ENCODE data around the gene SH3YL1.

Gene SH3YL1

DNA sequence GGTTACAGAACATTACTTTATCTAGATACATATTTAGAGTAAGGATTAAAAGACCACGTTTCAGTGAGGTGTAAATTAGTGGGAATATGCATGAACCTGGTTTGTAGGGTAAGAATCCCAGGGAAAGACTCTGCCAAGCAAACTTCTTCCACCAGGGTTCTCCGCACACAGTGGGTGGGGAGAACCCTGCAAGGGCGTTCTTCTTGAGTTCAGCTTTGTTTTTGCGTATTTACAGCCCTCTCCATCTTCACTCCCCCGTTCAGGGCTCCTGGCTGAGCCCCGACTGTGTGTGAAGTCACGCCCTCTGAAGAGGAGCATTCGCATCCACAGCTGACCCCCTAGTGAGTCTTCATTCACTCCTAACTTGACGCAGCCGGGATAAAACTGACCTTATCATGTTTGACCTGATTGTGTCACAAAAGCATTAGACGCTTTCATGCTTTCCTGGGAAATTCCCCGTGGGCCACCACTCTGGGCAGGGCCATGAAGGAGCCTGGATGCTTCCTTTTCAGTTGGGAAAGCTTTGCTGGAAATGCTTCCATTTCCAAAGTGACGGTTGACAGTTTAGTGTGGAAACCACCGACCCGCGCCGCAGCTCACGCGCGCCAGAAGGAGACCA, 23.1 kb upstream of the SH3YL1 start:
- H3K4me3 ChIP-seq (replicated peaks in 1 of 2; ENCODE audit: low read depth in 2 of 2, low read length in 2 of 2): no peak overlapping the region
- TF ChIP-seq, protein P1, sequence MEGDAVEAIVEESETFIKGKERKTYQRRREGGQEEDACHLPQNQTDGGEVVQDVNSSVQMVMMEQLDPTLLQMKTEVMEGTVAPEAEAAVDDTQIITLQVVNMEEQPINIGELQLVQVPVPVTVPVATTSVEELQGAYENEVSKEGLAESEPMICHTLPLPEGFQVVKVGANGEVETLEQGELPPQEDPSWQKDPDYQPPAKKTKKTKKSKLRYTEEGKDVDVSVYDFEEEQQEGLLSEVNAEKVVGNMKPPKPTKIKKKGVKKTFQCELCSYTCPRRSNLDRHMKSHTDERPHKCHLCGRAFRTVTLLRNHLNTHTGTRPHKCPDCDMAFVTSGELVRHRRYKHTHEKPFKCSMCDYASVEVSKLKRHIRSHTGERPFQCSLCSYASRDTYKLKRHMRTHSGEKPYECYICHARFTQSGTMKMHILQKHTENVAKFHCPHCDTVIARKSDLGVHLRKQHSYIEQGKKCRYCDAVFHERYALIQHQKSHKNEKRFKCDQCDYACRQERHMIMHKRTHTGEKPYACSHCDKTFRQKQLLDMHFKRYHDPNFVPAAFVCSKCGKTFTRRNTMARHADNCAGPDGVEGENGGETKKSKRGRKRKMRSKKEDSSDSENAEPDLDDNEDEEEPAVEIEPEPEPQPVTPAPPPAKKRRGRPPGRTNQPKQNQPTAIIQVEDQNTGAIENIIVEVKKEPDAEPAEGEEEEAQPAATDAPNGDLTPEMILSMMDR (IDR thresholded peaks at IDR 0.05; ENCODE audit: low read depth, low read length): no peak
- peak in 1 of 2 donors; percentile 20 for DNase-seq (ENCODE audit: low read depth in 2 of 2)

DNA sequence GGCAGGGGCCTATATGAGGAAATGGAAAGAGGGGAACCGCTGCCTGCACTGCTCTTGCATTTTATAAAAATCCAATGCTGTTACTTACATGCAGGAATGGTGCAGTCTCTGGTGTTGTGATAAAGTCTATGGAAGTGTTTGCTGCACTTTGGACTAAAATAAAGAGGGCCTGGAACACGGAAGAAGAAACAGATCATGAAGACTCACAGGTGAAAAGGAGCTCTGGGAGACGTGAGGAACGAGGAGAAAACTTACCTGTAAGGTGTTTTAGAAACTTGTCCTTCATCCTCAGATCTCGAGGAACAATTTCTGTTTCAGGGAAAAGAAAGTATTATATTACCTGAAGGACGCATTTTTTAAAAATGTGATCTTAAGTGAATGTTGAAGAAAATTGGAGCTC, 22.2 kb upstream of the SH3YL1 start:
- H3K4me3 ChIP-seq (replicated peaks in 1 of 2; ENCODE audit: low read depth in 2 of 2, low read length in 2 of 2): no peak overlapping the region
- TF ChIP-seq, protein P1 (IDR thresholded peaks at IDR 0.05; ENCODE audit: low read depth, low read length): no peak
- DNase-seq (ENCODE audit: low read depth in 2 of 2): no peak

DNA sequence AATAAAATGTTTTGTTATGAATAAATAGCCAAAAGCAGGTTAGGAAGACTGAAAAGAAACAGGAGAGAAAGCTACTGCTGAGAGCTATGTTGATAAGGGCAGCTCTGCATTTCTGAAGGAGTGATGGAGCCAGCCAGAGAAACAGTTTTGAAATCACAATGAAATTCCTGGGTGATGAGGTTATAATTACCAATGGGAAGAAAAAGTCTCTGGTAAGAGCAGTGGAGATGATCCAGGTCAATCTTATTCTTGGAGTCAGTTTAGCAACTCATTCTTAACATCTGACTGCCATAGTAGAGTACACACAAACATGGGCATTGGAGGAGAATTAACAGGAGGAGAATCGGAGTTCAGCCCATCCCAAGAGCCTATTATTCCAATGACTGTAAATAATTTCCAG, 21.7 kb upstream of the SH3YL1 start:
- DNase-seq (ENCODE audit: low read depth in 2 of 2): peak; percentile 72 to 75
- no peak overlapping the region for H3K4me3 ChIP-seq (replicated peaks in 1 of 2; ENCODE audit: low read depth in 2 of 2, low read length in 2 of 2)
- TF ChIP-seq, protein P1 (IDR thresholded peaks at IDR 0.05; ENCODE audit: low read depth, low read length): no peak

DNA sequence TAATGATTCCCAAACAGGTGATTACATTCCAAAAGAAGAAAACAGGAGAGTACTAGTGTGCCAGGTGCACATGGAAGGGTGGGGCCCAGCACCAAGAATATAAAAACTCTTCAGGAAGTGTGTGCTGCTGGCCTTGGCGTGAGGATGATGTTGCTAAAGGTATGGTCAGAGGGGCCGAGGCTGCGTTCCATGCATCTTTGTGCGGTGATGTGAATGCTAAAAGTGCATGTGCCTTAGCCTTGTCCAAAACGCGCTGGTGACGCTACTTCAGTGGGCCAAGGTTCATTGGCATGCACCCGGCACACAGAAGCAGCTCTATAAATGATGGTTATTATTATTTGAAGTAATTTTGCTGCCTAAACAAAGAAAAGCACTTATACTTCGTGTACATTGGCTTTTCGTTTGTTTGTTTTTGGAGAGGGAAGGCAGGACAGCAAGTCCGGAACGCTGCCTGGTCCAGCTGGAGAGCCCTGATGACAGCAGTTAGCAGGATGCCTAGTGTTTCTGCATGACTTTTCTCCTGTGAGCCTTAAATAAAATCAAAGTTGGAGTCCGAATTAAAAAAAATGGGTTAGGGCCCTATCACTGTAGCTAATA, 21.2 kb upstream of the SH3YL1 start:
- TF ChIP-seq, protein P1 (IDR thresholded peaks at IDR 0.05; ENCODE audit: low read depth, low read length): no peak
- no peak overlapping the region for H3K4me3 ChIP-seq (replicated peaks in 1 of 2; ENCODE audit: low read depth in 2 of 2, low read length in 2 of 2)
- peak; percentile 35 to 44 for DNase-seq (ENCODE audit: low read depth in 2 of 2)

DNA sequence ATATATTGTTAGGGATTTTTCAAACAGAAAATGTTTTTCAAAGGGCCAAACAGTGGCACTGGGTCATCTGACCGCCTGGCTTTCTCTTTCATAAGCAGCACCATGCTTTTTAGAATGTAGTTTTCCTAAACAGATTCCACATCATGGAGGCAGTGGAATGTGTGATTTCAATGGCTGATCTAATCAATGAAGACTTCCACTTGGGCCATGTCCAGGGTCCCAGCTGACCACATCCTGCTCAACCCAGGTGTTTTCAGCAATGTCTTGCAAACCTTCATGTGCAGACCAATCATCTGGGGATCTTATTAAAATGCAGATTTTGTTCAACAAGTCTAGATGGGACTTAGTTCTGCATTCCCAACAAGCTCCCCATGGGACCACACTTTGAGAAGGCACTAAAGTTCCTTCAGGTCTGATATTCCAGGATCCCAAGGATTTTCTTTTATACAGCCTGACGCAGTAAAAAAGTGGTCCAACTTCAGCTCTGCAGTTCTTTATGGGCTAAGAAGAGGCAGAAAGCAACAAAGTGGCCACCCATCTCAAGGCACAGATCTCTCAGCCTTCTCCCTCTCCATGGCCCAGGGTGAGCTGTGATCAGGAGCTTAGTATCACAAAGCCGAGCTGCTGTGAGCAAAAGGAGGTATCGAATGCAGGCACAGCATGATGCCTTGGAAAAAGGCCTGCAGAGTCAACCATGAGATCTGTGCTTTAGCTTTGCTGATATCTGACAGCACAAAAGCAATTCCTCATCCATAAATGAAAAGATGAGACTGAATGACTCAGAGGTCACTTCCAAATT, 20.4 kb upstream of the SH3YL1 start:
- no peak for DNase-seq (ENCODE audit: low read depth in 2 of 2)
- TF ChIP-seq, protein P1 (IDR thresholded peaks at IDR 0.05; ENCODE audit: low read depth, low read length): no peak
- H3K4me3 ChIP-seq (replicated peaks in 1 of 2; ENCODE audit: low read depth in 2 of 2, low read length in 2 of 2): no peak overlapping the region

DNA sequence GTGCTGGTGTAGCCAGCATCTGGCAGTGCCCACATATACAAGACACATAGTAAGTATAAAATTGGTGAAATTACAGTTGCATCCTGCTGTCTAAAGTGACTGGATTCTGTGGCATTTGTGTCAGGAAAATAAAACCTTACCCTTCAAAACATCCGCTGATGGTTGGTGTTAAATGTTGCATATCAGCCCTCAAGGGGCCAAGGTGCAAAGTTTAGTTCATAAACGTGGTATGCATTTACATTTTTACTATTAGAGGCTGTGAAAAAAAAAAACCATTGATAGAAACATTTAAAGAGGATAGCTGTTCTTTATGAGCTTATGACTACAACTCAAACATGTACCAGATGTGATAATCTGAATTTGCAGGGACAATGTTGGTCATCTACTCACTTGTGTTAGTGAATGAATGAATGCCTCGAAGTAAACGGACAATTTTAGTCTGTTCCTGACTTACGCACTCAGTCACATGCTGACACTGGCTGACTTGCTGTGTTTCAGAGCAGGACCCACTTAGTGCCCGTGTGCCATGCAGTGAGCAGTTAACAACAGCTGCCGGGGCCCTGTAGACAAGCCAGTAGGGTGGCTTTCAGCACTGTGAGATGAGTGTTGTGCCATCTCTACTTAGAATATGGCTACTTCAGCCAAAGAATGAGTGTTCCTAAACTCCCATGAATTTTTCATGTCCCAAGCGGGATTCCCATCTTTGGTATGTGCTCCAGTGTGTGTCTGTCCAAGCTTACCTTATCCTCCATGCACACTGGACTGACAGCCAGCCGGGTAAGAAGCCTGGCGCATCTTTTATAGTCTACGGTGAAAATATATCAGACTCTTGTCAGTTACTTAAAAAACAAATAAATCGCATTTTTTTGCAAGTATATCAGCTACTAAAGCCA, 18.8 kb upstream of the SH3YL1 start:
- H3K4me3 ChIP-seq (replicated peaks in 1 of 2; ENCODE audit: low read depth in 2 of 2, low read length in 2 of 2): no peak overlapping the region
- TF ChIP-seq, protein P1 (IDR thresholded peaks at IDR 0.05; ENCODE audit: low read depth, low read length): no peak
- no peak for DNase-seq (ENCODE audit: low read depth in 2 of 2)

Data from cardiac fibroblast (primary cell).